Uterus (tissue), 2 donors: ENCODE results near the gene SLC22A23.

Source experiments
- POLR2A ChIP-seq, 2 donors: fragments of 450-650 bp; IDR thresholded peaks; one replicate each; pipeline ENCODE4 v1.6.1; 2016; ENCODE audit warnings: antibody characterized with exemption in 2 of 2, mild to moderate bottlenecking in 1 of 2, moderate library complexity in 1 of 2
- TF ChIP-seq, protein P1 (sequence below), 4 experiments: fragments of 200-600 bp in 2 of 4; fragments of 450-650 bp in 2 of 4; sonication (generic) in 2 of 4; IDR thresholded peaks; one replicate each; pipeline ENCODE4 v1.5.1; 2016 to 2019; ENCODE audit warnings: antibody characterized with exemption in 4 of 4, mild to moderate bottlenecking in 2 of 4, moderate library complexity in 1 of 4

DNA sequence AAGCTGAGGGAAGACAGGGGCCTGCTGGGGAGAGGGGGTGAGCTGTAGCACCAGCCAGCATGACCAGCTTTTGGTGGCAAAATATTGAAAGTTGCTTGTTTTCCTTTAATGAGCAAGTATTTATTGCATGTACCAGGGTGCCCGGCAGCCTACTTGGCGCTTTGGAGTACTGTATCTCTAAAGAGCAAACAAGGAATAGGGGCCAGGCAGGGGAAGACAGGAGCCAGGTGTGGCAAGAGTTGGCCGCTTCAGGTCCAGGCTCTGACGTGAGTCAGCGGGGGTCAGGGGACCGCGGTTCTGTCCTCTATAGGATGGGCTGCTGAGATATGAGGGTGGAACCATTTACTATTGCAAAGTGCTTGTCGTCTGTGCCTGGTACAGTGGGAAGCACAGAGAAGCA, 135.0 kb downstream of the SLC22A23 start:
- TF ChIP-seq, protein P1, sequence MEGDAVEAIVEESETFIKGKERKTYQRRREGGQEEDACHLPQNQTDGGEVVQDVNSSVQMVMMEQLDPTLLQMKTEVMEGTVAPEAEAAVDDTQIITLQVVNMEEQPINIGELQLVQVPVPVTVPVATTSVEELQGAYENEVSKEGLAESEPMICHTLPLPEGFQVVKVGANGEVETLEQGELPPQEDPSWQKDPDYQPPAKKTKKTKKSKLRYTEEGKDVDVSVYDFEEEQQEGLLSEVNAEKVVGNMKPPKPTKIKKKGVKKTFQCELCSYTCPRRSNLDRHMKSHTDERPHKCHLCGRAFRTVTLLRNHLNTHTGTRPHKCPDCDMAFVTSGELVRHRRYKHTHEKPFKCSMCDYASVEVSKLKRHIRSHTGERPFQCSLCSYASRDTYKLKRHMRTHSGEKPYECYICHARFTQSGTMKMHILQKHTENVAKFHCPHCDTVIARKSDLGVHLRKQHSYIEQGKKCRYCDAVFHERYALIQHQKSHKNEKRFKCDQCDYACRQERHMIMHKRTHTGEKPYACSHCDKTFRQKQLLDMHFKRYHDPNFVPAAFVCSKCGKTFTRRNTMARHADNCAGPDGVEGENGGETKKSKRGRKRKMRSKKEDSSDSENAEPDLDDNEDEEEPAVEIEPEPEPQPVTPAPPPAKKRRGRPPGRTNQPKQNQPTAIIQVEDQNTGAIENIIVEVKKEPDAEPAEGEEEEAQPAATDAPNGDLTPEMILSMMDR (IDR thresholded peaks at IDR 0.05) = no peak
- no peak for TF ChIP-seq POLR2A (IDR thresholded peaks at IDR 0.05)
